NOMO-1 treated with DMSO at 0.1 percent for 48 hours (cell line): ENCODE data around the gene NUP214.
"Not testable (repeated sequence)": the region's sequence is repeated elsewhere in the genome, so short reads cannot be mapped to it uniquely, and the experiment has no call there.

Experiments
- DNase-seq: peaks from one replicate; lab custom pipeline; 2025; ENCODE audit not compliant: unreplicated experiment; lab: John Stamatoyannopoulos, UW

Gene NUP214

DNA sequence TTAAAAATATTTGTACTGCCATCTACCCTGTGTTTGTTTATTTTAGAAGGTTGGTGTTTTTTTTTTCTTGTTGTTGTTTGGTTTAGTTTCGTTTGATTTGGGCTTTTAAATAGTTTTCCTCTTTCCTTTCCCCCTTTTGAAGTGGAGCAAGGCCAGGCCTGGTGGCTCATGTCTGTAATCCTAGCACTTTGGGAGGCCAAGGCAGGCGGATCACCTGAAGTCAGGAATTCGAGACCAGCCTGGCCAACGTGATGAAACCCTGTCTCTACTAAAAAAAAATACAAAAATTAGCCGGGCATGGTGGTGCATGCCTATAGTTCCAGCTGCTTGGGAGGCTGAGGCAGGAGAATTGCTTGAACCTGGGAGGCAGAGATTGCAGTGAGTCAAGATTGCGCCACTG is 65.6 kb downstream of the NUP214 start:
- DNase-seq: not testable (repeated sequence)

DNA sequence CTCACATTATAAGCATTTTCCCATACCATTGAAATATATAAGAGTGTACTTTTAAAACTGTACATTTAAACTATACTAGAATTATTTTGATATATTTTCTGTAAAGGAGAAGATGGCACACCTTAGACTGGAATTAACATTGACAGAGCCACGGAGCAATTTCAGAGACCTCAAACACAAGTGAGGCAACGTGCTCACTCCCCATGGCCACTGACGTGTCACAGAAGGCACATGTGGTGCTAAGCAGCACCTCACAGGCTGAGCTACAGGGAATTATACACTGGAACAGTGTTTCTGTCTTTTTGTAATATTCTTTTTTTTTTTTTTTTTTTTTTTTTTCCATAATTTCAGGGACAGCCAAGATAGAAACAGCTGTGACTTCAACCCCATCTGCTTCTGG is 66.5 kb downstream of the NUP214 start:
- DNase-seq: no peak

DNA sequence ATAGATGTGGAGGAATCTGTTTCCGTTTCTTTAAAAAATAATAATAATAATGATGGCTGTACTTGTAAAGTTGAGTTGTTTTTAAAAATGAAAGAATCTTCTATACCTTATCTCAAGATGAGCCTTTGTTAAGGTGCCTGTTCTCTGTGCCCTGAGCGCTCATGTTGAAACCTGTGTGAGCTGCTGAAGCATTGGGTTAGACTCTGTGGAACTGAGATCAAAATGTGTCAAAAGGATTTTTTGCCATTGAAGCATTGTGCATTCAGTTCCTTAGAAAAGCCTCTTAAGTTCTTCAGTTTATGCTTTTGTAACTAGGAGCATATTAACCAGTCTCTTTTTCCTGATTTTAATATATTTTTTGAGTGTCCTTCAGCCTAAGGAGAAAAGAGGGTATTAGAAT is 67.7 kb downstream of the NUP214 start:
- no peak for DNase-seq

DNA sequence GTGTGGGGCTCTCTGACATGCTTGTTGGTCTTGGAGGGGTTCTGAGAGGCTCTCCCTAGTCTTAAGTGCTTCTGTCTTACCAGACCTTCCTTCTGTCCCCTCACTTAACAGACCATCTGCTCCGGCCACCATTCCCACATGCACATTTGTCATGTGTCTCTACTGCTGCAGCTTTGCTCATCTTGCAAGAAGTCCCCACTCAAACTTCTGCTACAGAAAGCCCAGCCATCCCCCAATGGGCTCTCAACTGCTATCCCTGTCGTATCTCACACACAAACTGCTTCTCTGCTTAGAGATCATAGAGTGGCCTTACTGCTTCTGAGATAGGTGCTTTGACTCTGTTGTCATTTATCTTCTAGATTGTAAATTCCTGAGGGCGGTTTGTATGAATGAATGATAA is 69.4 kb downstream of the NUP214 start:
- DNase-seq: no peak

DNA sequence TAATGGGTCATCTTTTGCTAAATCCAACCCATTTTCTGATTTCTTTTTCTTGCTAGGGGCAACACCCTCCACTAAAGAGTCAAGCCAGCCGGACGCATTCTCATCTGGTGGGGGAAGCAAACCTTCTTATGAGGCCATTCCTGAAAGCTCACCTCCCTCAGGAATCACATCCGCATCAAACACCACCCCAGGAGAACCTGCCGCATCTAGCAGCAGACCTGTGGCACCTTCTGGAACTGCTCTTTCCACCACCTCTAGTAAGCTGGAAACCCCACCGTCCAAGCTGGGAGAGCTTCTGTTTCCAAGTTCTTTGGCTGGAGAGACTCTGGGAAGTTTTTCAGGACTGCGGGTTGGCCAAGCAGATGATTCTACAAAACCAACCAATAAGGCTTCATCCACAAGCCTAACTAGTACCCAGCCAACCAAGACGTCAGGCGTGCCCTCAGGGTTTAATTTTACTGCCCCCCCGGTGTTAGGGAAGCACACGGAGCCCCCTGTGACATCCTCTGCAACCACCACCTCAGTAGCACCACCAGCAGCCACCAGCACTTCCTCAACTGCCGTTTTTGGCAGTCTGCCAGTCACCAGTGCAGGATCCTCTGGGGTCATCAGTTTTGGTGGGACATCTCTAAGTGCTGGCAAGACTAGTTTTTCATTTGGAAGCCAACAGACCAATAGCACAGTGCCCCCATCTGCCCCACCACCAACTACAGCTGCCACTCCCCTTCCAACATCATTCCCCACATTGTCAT is 72.0 kb downstream of the NUP214 start:
- DNase-seq: no peak

- DNase-seq: no peak
Observed at GRCh38 chr9:131198041-131198715, 72.8 kb downstream of the NUP214 start.

DNA sequence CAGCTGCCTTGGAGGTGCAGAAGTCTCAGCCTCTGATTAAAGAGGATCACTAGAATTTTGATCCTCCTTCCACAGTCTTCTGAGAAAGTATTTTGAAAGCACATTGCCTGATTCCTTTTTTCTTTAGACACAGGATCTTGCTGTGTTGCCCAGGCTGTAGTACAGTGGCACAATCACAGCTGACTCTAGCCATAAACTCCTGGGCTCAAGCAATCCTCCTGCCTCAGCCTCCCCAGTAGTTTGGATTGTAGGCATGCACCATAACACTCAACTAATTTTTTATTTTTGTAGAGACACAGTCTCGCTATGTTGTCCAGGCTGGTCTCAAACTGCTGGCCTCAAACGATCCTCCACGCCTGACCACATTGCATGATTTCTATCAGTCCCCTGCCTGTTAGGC is 76.5 kb downstream of the NUP214 start:
- DNase-seq: no peak

DNA sequence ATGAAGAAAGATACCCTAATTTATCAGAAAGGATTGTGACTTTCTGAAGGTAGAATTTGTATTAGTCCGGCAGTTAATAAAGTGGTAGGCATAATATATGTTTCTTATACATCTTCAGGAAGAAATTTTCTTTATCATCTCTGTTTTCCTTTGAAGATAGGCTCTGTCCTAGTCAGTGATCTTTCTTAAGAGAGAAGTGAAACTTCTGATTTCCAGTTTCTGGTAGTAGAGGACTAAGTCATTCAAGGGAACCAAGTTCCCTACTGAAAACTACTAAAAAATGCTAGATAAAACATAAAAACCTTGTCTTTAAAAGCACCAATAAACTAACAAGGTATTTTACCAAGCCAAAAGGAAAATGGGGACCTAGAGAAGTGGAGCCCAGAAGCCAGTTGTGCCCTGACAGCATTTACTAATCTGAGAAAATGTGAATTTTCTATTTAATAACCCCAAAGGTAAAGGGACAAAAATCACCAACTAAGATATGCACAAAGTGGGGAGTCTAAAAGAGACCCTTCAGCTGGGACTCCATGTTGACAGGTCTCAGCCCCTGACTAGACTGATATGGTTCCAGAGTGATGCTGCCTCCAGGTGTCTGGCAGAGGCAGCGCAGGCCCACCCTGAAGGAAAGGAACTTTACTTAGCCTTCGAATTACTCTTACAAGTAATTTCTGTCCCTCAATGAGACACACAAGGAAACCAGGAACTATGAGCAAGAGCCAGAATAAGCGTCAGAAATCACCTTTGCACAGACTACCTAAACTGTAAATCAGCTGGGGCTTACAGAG is 78.2 kb downstream of the NUP214 start:
- DNase-seq: peak; percentile 49

- DNase-seq: no peak
Observed at GRCh38 chr9:131204285-131204684, 78.9 kb downstream of the NUP214 start.

GRCh38 chr9:131206495-131206894 is 81.1 kb downstream of the NUP214 start:
- DNase-seq: no peak

DNA sequence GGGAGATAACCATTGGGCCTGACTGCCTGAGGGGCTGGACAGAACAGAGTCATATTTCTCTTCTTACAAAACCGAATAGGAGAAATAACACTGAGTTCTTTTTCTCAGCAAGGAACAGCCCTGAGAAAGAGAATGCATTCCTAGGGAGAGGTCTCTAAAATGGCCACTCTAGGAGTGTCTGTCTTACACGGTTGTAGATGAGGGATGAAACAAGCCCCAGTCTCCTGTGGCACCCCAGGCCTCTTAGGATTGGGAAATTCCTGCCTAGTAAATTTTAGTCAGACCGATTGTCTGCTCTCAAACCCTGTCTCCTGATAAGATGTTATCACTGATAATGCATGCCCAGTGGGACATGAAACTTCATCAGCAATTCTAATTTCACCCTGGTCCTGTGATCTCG is 86.5 kb downstream of the NUP214 start:
- DNase-seq: not testable (repeated sequence)

GRCh38 chr9:131214286-131214856 is 89.0 kb downstream of the NUP214 start:
- no peak for DNase-seq

DNA sequence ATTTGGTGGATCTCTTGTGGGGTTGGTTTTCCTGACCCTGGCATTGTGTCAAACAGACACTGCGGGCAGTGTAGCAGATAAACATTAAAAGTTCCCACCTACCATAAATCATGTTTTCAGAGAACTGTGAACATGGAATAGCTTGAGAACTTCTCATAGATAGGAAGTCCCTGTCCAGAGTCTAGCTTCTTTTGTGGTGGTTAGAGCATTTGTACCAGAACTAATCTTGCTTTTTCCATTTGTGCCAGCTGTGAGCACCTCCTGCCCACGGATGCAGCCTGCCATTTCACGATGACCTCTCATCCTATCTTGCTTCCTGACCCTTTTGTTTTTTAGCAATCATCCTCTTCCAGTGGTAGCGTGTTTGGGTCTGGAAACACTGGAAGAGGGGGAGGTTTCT is 89.5 kb downstream of the NUP214 start:
- no peak for DNase-seq

- DNase-seq: no peak
Observed at GRCh38 chr9:131216806-131217205, 91.4 kb downstream of the NUP214 start.

DNA sequence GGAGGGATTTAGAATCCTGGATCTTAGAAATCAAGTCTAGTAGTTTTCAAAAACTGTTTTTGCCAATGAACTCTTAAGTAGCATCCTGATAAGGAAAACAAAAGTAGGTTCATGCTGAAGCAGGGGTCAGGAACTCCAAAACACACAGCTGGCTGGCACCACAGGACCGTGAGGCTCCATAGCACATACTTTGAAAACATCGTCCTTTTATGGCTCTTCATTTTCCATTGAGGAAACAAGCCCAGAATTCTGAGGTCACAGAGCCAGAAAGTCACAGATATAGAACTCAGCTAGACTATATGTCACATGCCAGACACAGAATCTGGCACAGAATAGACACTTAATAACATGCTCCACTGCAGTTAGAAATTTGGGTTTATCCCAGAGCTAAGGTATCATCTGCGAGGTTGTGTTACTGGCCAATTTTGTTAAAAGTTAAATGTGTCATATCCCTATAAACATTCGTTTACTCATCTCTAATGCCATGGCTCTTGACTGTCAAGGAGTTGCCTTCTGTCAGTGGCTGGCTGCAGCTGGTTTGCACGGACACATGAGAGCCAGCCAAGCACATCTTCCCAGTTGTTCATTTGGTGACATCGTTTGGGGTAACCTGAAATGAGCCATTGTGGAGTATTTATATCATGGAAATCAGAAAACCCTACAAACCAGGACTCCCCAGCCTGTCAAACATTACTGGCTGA is 92.1 kb downstream of the NUP214 start:
- no peak for DNase-seq

DNA sequence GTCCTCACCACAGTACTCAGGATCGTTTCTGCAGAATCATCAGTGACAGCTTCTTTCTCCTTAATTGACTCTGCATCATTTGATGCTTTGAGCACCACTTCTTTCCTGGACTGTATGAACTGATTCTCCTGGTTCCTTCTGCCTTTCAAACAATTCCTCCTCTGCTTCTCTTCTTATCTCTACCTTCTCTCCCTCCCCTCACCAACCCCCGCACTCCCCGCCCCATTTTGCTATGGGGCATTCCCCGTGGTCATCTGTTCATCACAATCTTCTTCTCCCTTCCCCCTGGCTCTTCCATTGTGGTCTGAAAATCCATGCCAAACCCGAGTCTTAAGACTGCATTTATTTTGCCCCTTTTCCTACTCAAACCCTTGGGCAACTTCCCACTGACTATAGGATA is 93.0 kb downstream of the NUP214 start:
- no peak for DNase-seq

- DNase-seq: no peak
Observed at GRCh38 chr9:131220485-131220884, 95.1 kb downstream of the NUP214 start.

DNA sequence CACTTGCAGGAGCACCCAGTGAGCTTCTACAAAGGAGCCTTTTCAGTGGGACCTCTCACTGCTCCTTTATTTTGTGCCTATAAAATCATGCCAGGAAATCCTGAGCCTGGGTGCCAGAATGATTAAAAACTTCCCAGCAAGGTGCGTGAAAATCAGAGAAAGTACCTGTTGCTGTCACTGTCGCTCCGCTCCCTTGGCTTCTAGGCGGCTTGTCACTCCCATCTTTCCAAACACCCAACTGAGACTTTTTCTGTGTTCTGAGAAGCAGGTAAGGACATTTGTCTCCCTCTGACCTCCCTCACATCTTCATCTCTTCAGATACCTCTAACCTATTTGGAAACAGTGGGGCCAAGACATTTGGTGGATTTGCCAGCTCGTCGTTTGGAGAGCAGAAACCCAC is 97.1 kb downstream of the NUP214 start:
- no peak for DNase-seq

- no peak for DNase-seq
Observed at GRCh38 chr9:131226226-131226625, 100.8 kb downstream of the NUP214 start.

GRCh38 chr9:131227112-131227958 is 101.9 kb downstream of the NUP214 start:
- no peak for DNase-seq
